Effector memory CD4-positive, alpha-beta T cell (primary cell): ENCODE measurements around the gene GALK1.

Source experiments
- DNase-seq, 3 donors: peaks; one replicate each; pipeline ENCODE4 v3.0.0-alpha.2; 2020
- H3K27ac ChIP-seq: 2 replicates; pipeline ENCODE4 v1.7.0; 2013; ENCODE audit warnings: mild to moderate bottlenecking, low read length, moderate library complexity; ENCODE audit not compliant: insufficient read depth, poor library complexity, severe bottlenecking
- H3K27me3 ChIP-seq: replicated peaks from 2 replicates; pipeline ENCODE4 v1.7.0; 2013; ENCODE audit warnings: mild to moderate bottlenecking, low read length; ENCODE audit not compliant: insufficient read depth, control insufficient read depth, poor library complexity, severe bottlenecking
- H3K36me3 ChIP-seq: 2 replicates; pipeline ENCODE4 v1.7.0; 2013; ENCODE audit warnings: mild to moderate bottlenecking, low read length, moderate library complexity; ENCODE audit not compliant: control insufficient read depth, insufficient read depth
- H3K4me1 ChIP-seq: 2 replicates; pipeline ENCODE4 v1.7.0; 2013; ENCODE audit warnings: low read length, mild to moderate bottlenecking; ENCODE audit not compliant: control insufficient read depth, insufficient read depth, poor library complexity, severe bottlenecking
- H3K4me3 ChIP-seq: 2 replicates; pipeline ENCODE4 v1.7.0; 2013; ENCODE audit warnings: low read length, low read depth, mild to moderate bottlenecking; ENCODE audit not compliant: insufficient read depth, poor library complexity, severe bottlenecking
- H3K9me3 ChIP-seq: 2 replicates; pipeline ENCODE4 v1.7.0; 2013; ENCODE audit warnings: mild to moderate bottlenecking, low read length, moderate library complexity; ENCODE audit not compliant: control insufficient read depth

Gene GALK1

DNA sequence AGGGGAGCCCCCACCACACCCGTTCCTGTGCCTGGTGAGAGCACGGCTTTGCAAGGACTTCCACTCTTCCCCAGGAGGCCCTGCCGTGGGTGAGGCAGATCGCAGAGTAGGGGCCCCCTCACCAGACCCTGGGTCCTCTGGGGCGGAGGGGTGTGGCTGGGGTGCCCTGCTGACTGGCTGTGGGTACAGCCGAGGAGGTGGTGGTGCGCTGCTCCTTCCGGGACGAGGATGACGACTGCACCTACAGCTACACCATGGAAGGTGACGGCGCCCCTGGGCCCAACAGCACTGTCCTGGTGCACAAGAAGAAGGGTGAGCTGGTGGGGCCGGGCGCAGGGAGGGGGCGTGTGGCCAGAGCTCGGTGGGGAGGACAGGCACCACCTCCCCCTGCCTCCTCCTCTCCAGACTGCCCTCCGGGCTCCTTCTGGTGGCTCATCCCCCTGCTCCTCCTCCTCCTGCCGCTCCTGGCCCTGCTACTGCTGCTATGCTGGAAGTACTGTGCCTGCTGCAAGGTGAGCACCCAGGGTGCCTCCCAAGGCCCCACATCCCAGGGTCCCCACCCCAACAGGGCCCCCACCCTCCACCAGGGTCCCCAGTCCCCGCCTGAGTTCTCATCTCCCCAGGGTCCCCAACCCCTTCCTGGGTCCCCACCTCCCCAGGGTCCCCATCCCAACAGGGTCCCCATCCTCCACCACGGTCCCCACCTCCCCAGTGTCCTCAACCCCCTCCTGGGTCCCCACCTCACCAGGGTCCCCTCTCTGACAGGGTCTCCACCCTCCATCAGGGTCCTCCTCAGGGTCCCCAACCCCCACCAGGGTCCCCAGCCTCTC, 27.6 kb downstream of the GALK1 start:
- no peak overlapping the region for H3K4me3 ChIP-seq
- DNase-seq: no peak
- H3K4me1 ChIP-seq: no peaks in the 10 kb centered on the region
- H3K36me3 ChIP-seq: no peaks in the 10 kb centered on the region
- no peaks in the 10 kb centered on the region for H3K27me3 ChIP-seq
- H3K27ac ChIP-seq: no peak overlapping the region
- H3K9me3 ChIP-seq: no peaks in the 10 kb centered on the region

DNA sequence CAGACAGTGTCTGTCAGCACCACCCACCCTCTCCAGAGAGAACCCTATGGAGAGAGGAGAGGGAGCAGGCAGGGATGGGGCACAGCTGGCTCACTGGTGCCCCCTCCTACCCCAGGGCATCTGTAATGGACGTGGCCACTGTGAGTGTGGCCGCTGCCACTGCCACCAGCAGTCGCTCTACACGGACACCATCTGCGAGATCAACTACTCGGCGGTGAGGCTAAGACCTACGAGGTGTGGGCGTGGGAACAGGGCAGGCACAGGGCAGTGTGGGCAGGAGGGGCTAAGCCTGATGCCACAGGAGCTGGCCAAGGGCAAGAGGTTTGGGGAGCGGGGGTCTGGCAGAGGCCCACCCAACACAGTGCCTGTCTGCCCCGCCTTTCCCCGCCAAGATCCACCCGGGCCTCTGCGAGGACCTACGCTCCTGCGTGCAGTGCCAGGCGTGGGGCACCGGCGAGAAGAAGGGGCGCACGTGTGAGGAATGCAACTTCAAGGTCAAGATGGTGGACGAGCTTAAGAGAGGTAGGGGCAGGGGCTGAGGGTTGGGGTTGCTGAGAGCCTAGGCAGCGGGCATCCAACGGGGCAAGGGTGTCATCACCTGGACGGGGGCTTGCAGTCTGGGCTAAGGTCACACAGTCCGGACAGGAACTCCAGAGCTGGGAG, 28.7 kb downstream of the GALK1 start:
- DNase-seq: no peak
- Histone ChIP-seq H3K27ac (no peak overlapping the region), H3K9me3 (no peaks in the 10 kb centered on the region), H3K4me3 (no peak overlapping the region), H3K36me3 (no peaks in the 10 kb centered on the region), H3K4me1 (no peaks in the 10 kb centered on the region), H3K27me3 (no peaks in the 10 kb centered on the region)

DNA sequence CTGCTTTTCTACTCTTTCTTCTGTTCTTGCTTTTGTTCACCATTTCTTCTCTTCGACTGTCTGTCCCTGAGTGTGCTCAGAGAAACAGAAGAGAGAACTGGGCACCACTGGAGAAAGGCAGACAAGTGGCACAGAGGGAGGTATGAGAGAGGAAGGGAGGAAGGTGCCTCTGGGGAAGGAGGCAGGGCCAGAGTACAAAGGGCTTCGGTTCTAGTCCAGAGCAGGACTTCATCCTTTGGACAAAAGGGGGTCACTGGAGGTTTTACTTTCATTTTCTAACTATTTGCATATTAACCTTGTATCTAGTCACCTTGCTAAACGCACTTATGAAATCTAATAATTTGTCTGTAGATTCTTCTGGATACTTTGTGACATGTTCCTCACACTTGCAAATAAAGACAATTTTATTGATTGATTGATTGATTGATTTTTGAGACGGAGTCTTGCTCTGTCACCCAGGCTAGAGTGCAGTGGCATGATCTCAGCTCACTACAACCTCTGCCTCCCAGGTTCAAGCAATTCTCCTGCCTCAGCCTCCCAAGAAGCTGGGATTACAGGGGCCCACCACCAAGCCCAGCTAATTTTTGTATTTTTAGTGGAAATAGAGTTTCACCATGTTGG, 30.2 kb downstream of the GALK1 start:
- Histone ChIP-seq H3K9me3 (no peaks in the 10 kb centered on the region), H3K36me3 (no peaks in the 10 kb centered on the region), H3K27me3 (no peaks in the 10 kb centered on the region), H3K4me3 (no peak overlapping the region), H3K4me1 (no peaks in the 10 kb centered on the region), H3K27ac (no peak overlapping the region)
- no peak for DNase-seq

DNA sequence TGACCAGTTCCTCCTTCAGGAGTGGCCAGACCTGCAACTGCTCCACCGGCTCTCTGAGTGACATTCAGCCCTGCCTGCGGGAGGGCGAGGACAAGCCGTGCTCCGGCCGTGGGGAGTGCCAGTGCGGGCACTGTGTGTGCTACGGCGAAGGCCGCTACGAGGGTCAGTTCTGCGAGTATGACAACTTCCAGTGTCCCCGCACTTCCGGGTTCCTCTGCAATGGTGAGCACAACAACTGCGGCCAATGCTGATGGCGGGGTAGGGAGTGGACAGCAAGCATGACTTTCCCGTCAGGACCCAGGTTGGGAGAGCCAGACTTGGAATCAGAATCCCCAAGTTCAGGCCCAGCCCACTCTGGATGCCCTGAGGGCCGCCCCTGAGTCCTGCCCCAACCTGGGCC, 31.5 kb downstream of the GALK1 start:
- H3K4me3 ChIP-seq: no peak overlapping the region
- H3K27me3 ChIP-seq: no peaks in the 10 kb centered on the region
- no peak for DNase-seq
- no peaks in the 10 kb centered on the region for H3K4me1 ChIP-seq
- no peak overlapping the region for H3K27ac ChIP-seq
- H3K36me3 ChIP-seq: no peaks in the 10 kb centered on the region
- H3K9me3 ChIP-seq: no peaks in the 10 kb centered on the region

GRCh38 chr17:75731716-75732498, 33.1 kb downstream of the GALK1 start:
- Histone ChIP-seq H3K9me3 (no peaks in the 10 kb centered on the region), H3K27me3 (no peaks in the 10 kb centered on the region), H3K36me3 (no peaks in the 10 kb centered on the region), H3K4me1 (no peaks in the 10 kb centered on the region), H3K4me3 (no peak overlapping the region), H3K27ac (no peak overlapping the region)
- DNase-seq: no peak

GRCh38 chr17:75731086-75731715, 33.8 kb downstream of the GALK1 start:
- H3K4me3 ChIP-seq: no peak overlapping the region
- no peak for DNase-seq
- no peaks in the 10 kb centered on the region for H3K36me3 ChIP-seq

GRCh38 chr17:75730065-75730464, 34.9 kb downstream of the GALK1 start:
- Histone ChIP-seq H3K36me3 (no peaks in the 10 kb centered on the region), H3K4me1 (no peaks in the 10 kb centered on the region), H3K9me3 (no peaks in the 10 kb centered on the region), H3K27me3 (no peaks in the 10 kb centered on the region), H3K27ac (no peak overlapping the region), H3K4me3 (no peak overlapping the region)
- DNase-seq: no peak

More at GRCh38 chr17:75731086-75731715, 33.8 kb downstream of the GALK1 start:
- no peaks in the 10 kb centered on the region for H3K27me3 ChIP-seq
- no peak overlapping the region for H3K27ac ChIP-seq
- no peaks in the 10 kb centered on the region for H3K9me3 ChIP-seq
- no peaks in the 10 kb centered on the region for H3K4me1 ChIP-seq

GRCh38 chr17:75729351-75729750, 35.6 kb downstream of the GALK1 start:
- H3K27me3 ChIP-seq: no peaks in the 10 kb centered on the region
- no peaks in the 10 kb centered on the region for H3K36me3 ChIP-seq
- DNase-seq: no peak
- H3K27ac ChIP-seq: no peak overlapping the region
- no peaks in the 10 kb centered on the region for H3K9me3 ChIP-seq
- H3K4me3 ChIP-seq: no peak overlapping the region
- H3K4me1 ChIP-seq: no peaks in the 10 kb centered on the region

DNA sequence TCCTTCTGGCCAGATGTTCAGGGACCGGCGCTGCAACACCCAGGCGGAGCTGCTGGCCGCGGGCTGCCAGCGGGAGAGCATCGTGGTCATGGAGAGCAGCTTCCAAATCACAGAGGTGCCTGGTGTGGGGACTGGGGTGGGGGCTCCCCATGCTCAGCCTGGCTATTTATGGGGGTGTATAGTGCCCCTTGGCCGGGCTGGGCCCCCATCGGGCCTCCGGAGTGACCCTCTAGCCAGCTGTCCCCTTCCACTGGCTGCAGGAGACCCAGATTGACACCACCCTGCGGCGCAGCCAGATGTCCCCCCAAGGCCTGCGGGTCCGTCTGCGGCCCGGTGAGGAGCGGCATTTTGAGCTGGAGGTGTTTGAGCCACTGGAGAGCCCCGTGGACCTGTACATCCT, 37.6 kb downstream of the GALK1 start:
- Histone ChIP-seq H3K27ac (no peak overlapping the region), H3K27me3 (no peaks in the 10 kb centered on the region), H3K36me3 (no peaks in the 10 kb centered on the region), H3K4me1 (no peaks in the 10 kb centered on the region), H3K9me3 (no peaks in the 10 kb centered on the region), H3K4me3 (no peak overlapping the region)
- no peak for DNase-seq
